Keratinocyte (primary cell): Measurements from ENCODE around the gene CIB4.

ENCODE experiments used
- CTCF ChIP-seq, 3 experiments: IDR thresholded peaks in 1 of 3; conservative IDR thresholded peaks in 1 of 3; optimal IDR thresholded peaks in 1 of 3; 2 replicates in 2 of 3; 3 replicates in 1 of 3; pipeline versions ENCODE3 to v1.5.1; 2011; ENCODE audit warnings: low read length in 3 of 3, mild to moderate bottlenecking in 3 of 3, moderate library complexity in 2 of 3, control low read depth in 1 of 3, inconsistent platforms in 1 of 3; ENCODE audit not compliant: insufficient read depth in 2 of 3; ENCODE audit errors: extremely low read depth in 1 of 3
- EZH2 ChIP-seq: IDR thresholded peaks from one replicate; pipeline ENCODE4 v1.6.1; 2012; ENCODE audit warnings: inconsistent platforms, mild to moderate bottlenecking, low read length, moderate library complexity

GRCh38 chr2:26623541-26624495, 17.3 kb downstream of the CIB4 start:
- TF ChIP-seq CTCF (optimal IDR thresholded peaks at IDR 0.05 in 1 of 3, IDR thresholded peaks at IDR 0.05 in 1 of 3, conservative IDR thresholded peaks at IDR 0.05 in 1 of 3; ENCODE audit: extremely low read depth in 1 of 3, insufficient read depth in 2 of 3, low read length in 3 of 3) (no peak), EZH2 (no peak)
